Hypothalamus (tissue), 51 donors: ENCODE data around the gene WHRN.

ENCODE experiments used
- DNase-seq, 51 donors: peaks; one replicate each; lab custom pipeline; 2025; lab: John Stamatoyannopoulos, UW

The WHRN gene

DNA sequence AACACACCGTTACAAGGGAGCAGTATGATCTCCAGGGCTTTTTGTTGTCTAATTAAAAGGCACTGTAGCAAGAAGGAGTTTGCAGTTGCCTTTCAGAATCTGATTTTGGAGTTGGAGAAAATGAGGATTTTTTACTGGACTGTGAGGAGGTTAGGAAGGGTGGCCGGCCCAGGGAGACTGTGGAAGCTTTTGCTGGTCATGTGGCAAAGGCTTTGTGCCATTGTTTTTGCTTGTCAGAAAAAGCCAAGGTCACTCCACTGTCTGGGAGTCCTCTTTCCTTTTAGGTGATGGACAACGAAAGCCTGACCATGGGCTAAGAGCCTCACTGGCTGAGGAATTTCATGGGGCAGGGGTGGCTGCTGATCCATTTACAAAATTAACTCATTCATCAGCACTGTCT is 10.3 kb upstream of the WHRN start:
- DNase-seq = no peak

DNA sequence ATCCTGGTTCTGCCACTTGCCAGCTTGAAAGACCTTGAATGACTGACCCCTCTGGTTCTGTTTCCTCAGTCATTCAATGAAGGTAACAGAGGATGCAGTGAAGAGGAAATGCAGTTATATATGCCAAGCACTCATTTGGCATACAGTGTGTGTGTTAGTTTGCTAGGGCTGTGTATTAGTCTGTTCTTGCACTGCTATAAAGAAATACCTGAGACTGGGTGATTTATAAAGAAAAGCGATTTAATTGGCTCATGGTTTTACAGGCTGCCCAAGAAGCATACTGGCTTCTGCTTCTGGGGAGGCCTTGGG is 8.6 kb upstream of the WHRN start:
- no peak for DNase-seq

- no peak for DNase-seq
These were observed 8.0 kb upstream of the WHRN start for GRCh38 chr9:114513055-114513958.

DNA sequence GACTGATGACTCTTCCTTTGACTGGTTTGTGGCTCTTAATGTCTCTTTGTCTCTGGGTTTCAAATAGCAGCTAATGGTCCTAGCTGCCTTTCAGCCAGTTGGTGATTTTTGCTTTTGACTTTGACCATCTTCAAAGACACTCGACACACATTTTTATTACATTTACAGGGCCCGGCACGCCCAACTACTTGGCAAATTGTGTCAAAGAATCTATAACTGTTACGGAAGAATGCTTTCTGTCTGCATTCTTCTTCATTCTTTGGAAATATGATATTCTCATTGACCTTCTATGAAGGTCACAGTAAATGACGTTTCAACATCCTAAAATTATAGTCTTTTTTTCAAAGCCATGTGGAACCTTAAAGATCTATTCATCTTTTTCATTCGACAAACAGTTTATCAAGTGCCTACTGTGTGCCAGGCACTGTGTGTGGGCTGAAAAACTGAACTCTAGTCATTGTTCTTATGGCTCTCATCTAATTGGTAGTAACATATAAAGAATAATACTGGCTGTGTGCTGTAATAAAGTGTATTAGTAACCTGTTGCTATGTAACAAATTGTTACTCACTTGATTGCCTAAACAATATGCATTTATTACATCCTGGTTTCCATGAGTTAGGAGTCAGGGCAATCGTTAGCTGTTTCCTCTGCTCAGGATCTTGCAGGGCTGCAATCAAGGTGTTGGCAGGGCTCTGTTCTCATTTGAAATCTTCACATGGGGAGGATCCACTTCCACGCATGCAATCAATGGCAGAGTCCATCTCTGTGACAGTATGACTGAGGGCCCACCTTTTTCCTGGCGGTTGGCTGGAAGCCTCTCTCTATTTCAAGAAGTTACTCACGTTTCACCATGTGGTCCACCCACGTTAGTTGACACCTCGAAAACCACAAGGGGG is 7.0 kb upstream of the WHRN start:
- no peak for DNase-seq

DNA sequence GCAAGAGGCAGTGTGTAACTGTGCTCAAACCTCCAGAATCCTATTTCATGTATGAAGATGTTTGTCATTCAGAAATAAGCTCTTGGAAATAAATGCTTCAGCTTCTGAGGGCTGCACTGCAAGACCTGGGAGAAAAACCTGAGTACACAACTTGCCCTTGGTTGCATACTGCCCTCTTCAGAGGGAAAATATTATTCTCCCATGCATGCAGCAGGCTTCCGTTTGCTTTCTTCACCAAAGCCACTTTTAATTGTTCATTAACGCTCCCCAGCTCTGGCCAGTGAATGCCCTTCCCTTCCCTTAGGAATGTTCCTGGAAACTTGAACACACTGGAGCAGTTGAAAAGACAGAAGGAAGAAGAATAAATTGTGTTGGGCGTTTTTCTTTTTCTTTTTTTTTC is 2.5 kb upstream of the WHRN start:
- peak in 4 of 51 donors; percentile 10 to 48 (median 22) for DNase-seq

DNA sequence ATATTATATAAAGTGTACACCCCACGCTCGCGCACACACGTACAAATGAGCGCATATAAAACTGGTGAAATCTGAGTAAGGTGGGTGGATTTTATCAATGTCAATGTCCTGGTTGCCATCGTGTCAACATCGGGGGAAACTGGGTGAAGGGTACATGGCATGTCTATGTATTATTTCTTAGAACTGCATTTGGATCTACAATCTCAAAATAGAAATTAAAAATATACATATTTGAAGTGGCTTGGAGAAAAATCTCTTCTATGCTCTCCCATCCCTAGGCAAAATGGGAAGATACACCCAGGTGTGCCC is 763 bp upstream of the WHRN start:
- no peak for DNase-seq

GRCh38 chr9:114504341-114505186 is 709 bp downstream of the WHRN start:
- peak in 35 of 51 donors; percentile 8 to 72 (median 46) for DNase-seq

DNA sequence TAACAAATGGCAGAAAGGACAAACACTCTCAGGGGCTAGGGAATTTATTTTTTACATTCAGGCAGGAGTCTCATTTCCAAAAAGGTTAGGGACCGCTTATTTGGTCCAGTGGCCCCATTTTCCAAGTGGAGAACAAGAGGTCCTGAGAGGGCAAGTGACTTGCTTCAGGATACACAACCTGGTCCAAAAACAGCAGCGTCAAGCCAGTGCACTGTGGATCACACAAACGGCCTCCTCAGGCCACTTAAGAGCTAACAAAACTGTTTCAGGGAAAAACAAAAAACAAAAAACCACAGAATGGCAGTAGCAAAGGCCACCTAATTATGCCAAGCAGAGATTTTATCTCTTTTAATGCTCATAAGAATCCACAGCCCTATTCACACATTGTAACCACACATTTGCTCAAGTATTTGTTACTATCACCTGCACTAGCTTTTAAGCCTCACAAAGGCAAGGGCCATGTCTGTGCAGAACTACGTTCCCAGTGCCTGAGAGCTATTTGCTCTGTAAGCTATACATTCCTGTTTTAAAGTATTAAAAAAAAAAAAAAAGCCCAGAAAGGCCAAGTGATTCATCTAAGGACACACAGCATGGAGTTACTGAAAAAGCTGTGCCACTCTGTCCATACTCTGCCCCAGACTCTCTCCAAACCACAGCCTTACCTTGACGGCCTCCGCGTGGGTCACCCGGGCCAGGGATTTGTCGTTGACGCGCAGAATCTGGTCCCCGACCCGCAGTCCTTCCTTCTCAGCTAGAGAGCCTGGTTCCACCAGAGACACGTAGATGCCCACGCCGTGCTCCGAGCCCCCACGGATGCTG is 1.5 kb downstream of the WHRN start:
- DNase-seq = peak in 7 of 51 donors; percentile 11 to 71 (median 32)

- peak in 19 of 51 donors; percentile 10 to 76 (median 24) for DNase-seq
These were observed 2.3 kb downstream of the WHRN start for GRCh38 chr9:114503009-114503408.

GRCh38 chr9:114501796-114502682 is 3.2 kb downstream of the WHRN start:
- DNase-seq = peak in 37 of 51 donors; percentile 12 to 89 (median 39)

- peak in 11 of 51 donors; percentile 7 to 29 (median 17) for DNase-seq
These were observed 4.5 kb downstream of the WHRN start for GRCh38 chr9:114500697-114501292.

- peak in 2 of 51 donors; percentile 48 to 60 for DNase-seq
These were observed 5.2 kb downstream of the WHRN start for GRCh38 chr9:114499941-114500696.

DNA sequence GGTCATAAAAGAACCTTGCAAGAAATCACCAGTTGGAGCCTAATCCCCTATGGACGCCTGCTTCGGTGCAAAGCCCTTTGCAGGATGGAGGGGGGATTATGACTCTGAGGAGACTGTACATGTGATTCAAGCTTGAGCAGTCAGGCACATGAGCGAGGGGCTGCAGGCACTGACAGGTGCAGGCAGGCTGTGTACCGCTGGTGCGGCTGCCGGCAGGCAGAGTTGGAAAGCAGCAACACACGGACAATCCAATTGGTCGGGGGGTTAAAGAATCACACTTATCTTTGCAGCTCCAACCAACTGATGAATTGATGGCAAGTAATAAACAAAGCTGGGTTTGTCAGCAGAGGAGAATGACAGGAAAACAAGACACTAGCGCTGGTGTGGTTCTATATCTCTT is 5.7 kb downstream of the WHRN start:
- peak in 32 of 51 donors; percentile 6 to 79 (median 30) for DNase-seq

- DNase-seq = no peak
These were observed 7.4 kb downstream of the WHRN start for GRCh38 chr9:114497727-114498382.

DNA sequence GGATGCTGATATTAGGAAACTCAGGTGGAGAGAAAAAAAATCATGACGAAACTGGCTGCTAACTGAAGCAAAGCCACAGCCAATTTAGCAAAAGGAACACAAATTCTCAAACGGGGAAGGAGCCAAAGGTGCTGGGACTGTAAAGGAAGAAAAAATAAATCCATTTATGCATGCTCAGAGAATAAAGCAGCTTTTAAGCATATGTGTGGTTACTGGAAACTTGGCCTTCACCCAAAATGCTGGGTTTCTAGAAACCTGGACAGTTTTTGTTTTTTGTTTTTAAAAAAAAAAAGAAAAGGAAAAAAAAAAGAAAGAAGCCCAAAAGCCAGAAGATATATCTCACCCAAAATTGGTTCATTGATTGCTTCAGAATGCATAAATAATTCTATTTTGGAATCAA is 8.0 kb downstream of the WHRN start:
- DNase-seq = peak in 1 of 51 donors; percentile 4

DNA sequence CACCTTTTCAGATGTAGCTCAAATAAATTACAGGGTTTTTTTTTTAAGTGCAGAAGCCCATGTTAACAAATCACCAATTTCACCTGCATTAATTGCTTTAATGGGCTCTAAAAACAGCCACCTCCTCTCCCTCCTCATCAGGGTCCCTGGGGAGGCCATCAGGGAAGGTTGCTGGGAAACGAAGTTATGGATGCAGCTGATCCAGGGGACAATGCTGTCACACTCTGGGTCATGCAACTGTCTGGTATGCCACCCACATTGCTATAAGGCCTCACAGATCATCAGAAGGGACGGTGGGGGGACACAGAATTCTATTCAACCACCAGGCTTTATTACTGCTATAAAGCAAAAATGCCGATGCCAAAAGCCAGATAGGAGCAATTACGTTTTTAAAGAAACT is 9.3 kb downstream of the WHRN start:
- DNase-seq = peak in 1 of 51 donors; percentile 7
